ENCODE data around the gene BLID.

GRCh38 chr11:122138744-122139594 is 23.0 kb upstream of the BLID start:
- TF ChIP-seq CTCF (conservative IDR thresholded peaks at IDR 0.05) (no peak), EZH2 (IDR thresholded peaks at IDR 0.05; ENCODE audit: low read depth) (no peak)

Measured in PC-9 (cell line).